HT-29 (cell line): ENCODE data around the gene DUSP7. TPM values are rescaled to one million over a fixed set of nuclear protein-coding genes. Genes with fewer than 3 reads are reported as not detected.

Experiments
- DNase-seq: peaks from one replicate; pipeline ENCODE4 v3.0.0-alpha.2; 2015; ENCODE audit warnings: low spot score
- total RNA-seq: library from RNA; depleted of rRNA; stranded (reverse); fragments of >200 nt; shearing (Covaris generic); gene quantifications from 2 replicates; pipeline ENCODE4 v1.2.3, GENCODE V29; 2014

Gene DUSP7
- total RNA-seq, 1 experiment from 2014 or later = 18.5 TPM

DNA sequence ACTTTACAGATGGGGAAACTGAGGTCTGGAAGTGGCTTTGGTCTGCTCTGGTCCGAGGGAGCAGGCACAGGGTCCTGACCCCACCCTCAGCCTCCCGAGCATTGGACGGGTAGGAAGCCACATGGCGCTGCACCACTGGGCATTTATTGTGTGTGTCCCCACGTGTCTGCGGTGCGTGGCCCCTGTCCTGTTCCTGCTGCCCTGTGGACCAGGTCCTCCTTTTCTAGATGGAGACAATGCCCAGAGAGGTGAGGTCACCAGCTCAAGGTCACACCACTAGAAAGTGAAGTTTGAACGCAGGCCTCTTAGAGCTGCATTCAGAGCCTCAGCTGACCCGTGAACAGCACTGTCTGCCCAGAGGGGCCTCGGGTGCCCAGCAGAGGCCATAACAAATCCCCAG is 26.8 kb downstream of the DUSP7 start:
- DNase-seq = no peak

DNA sequence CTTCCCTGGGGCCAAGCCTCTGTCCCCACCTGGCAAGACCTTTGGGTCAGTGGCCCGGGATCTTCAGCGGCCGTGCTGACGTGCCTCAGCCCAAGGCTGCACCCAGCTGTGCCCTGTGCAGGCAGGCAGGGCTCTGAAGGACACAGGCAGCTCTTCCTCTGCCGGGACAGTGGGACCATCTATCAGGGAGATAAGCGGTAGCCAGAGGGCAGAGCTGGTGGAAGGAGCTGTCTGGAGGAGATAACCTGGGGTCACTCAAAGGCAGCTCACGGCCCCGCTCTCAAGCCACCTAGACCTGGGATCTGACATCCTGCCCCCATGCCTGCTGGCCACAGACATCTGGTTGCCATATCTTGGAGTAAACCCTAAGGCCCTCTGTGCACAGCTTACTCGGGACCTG is 27.3 kb downstream of the DUSP7 start:
- no peak for DNase-seq

DNA sequence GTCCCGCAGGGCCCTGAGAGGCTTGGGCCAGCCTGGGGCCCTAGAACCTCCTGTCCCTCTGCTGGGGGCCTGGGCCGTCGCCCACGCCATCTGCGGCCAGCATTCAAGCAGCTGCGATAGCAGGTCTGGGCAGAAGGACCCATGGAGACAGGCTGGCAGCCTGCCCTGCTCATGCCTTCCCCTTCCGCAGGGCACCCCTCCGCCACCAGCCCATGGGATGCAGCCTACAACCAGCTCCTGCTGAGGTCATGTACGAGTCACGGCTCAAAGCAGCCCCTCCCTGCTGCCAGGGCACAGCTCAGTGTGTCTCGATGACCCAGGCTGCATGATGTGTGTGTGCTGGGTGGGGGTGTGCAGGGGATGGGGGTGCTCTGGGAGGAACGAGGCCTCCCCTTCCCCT is 27.8 kb downstream of the DUSP7 start:
- no peak for DNase-seq

DNA sequence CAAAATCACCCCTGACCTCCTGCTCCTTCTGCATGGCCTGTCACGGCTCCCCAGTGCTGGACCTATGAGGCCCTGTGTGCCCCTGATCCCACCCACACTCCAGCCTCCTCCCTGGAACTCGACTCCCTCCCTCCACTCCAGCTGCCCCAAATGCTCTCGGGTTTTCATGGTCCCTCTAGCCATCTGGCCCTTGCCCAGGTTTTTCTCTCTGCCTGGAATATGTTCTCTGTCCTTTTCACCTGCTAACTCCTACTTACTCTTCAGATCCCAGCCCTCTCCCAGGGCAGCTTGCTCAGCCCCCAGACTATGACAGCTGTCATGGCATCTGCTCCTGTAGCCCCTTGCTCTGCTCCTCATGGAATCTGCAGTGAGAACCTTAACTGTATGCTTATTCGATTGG is 30.3 kb downstream of the DUSP7 start:
- no peak for DNase-seq

DNA sequence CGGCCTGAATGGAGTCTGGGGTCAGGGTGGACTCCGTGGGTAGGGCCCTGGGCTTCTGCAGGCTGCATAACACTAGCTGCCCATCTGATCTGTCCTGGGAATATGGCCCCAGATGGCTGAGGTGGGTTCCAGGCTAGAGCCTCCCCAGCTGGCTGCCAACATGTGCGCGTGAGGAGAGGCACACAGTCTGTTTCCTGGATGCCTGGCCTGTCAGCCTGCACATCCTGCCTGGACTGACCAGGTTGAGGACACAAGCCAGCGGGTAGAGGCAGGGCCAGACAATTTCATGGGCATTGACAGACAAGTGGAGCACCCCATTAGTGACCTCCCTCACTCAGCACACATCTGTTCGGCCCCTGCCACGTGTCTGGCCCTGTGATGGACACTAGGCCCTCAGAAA is 30.9 kb downstream of the DUSP7 start:
- no peak for DNase-seq

DNA sequence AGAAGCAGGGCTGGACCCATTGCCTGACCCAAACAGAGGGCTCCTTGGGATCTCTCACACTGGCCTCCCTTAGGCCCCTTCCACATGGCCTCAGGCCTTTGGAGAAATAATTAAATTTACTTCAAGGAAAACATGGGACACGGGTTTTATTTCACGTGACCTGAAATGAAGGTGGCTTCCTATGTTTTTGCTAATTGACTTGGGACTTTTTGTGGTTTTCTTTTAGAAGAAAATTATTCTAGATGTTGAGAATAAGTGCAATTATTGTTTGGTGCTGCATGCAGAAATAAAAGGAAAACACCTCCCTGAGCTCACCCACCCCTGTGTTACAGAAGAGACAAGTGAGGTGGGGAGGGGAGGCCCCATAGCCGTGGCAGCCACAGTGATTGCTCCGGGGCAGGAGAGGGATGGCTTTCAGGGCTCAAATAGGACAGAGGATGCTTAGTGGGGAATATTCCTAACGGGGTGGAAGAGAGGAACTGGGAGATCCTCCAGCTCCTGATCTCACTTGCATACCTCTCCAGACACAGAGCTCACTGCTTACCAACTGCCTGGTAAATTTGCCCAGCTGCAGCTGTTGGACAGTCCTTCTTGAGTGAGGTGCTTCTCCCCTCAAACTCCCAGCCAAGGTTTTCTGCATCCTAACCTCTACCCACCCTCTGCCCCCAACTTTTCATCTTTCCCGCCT is 31.5 kb downstream of the DUSP7 start:
- no peak for DNase-seq

DNA sequence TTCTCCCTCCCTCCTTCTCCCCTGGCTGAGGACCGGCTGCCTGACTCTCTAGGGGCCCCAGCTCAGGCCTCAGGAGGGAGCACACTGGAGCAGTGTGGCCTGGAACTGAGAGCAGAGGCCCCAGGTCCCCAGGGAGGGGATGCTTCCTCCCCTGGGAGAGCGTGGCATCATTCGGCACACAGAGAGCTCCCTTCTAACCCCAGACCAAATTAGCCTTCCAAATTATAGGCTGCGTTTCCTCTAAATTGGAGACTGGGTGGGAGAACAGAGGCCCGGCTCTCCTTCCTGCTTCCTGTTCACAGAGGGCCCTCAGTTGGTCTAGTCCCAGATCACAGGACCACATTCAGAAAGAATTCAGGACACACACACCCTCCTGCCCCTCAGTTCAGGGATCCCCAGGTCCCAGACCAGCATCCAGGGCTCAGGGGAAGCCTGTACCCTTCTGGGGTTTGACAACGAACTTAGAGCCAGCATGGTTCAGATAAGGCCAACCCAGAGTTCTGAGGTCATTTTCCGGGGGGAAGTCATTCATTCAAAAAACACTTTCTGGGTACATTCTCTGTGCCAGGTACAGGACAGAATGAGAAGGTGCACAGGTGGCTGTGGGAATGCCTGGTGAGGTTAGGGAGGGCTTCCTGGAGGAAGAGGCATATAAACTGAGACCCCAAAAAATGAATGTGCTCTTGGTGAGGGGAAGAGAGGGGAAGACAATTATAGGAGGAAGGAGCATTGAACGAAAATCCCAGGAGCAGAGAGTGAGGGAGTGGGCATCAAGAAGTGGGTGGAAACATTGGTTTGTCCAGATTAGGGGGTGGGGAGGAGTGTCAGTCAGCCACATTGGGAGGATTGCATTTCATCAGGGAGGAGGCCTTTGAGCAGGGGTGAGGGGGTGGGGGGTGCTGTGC is 32.3 kb downstream of the DUSP7 start:
- no peak for DNase-seq

DNA sequence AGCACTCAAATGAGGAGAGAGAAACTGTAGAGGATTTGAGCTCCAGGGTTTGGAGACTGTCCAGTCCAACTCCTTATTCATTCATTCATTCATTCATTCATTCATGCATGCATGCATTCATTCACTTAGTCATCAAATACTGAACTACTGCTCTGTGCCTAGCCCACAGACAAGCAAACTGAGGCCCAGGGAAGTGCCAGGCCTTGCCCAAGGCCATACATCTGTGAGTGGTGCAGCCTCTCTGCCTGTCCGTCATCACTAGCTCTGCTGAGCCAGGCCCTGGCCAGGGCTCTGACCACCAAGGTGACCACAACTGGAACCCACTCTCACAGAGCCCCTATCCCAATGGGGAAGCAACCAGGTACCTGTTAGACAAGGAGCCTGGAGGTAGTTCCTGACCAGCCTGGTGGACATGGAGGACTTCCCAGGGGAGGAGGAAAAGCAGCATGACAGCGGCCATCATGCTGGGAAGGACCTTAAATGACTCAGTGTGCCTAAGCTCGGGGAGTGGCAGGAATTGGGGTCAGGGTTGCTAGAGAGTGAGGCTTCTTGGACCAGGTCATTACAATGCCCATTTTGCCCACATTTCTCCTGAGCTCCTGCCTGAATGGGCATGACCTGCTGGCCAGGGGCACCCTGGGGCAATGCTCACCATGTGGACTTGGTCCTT is 33.1 kb downstream of the DUSP7 start:
- no peak for DNase-seq

DNA sequence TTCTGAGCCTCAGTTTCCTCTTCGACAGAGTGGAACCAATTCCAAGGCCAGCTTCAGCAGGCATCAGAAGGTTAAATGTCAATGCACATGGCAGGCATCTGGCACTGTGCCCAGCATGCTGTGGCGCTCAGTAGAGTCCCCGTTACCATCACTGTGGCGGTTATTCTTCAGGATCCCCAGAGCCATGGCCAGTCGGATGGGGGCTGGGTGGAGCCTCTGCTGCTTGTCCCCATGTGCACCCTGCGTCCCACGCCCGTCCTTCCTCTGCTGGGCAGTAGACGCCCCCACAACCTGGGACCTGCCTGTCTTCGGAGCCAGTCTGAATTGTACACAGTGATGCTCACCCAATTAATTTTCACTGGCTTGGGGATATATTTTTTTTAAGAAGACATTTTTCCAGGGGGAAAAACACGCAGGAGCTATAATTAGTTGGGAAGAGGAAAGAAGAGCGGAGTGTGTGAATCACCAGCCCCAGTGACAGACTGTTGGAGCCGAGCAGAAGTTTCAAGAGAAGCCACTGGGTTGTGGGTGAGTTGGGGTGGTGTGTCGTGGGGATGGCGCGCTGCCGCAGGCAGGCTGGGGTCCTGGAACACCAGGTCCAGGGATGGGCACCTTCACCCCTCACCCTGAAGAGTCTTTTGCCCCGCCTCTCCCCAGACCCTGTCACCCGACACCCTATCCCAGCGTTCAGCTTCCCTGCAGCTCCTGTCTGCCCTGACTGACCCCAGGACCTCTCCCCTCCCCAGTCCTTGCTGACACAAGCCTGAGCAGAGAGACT is 33.9 kb downstream of the DUSP7 start:
- no peak for DNase-seq

DNA sequence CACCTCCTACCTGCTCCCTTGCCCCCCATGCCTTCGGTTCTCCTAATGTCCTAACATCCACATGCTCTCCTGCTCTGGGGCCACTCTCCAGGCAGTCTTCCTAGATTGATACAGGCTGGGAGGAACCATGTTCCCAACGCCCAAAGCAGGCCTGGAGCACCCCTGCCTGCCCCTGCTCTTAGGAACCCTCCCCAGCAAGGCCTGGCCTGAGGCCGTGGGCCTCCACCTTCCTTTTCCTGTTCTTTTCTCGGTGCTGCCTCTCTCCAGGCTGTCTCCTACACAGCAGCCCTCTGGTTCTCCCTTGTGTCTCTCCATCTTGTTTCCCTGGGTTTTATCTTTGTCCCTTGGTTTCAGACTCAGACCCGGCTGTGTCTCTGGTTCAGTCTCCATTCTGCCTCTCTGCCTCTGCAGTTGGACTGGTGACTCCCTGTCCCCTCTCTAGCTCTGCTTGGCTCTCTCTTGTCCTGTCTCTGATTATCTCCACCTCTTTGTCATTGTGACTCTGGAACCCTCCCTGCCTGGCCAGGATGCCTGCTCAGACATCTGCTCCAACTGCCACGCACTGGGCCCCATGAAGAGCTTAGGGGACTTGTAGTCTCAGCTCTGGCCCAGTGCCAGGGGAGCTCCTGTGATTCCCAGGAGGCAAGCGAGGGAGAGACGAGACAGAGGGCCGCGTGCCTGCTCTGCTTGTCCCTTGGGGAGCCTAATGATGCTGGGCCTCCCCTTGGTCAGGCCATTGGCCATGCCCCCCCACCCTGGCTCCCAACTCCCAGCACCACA is 34.7 kb downstream of the DUSP7 start:
- no peak for DNase-seq

DNA sequence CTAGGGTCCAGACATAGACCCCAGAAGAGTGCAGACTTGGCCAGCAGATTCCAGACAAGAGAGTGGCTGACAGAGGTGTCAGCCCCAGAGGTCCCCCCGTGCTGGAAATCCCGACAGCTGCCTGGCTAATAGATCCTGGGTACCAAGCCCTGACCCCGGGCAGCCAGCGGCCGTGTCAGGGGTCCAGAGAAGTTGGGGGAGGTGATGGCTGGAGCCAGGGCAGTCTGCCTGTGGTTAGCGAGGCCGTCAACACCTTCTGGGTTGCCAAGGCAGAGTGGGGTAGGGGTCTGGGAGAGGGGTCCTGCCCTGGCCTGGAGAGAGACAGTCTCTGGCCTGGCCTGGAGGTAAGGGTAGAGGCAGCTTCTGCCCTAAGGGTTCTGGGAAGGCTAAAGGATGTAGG is 35.6 kb downstream of the DUSP7 start:
- no peak for DNase-seq

DNA sequence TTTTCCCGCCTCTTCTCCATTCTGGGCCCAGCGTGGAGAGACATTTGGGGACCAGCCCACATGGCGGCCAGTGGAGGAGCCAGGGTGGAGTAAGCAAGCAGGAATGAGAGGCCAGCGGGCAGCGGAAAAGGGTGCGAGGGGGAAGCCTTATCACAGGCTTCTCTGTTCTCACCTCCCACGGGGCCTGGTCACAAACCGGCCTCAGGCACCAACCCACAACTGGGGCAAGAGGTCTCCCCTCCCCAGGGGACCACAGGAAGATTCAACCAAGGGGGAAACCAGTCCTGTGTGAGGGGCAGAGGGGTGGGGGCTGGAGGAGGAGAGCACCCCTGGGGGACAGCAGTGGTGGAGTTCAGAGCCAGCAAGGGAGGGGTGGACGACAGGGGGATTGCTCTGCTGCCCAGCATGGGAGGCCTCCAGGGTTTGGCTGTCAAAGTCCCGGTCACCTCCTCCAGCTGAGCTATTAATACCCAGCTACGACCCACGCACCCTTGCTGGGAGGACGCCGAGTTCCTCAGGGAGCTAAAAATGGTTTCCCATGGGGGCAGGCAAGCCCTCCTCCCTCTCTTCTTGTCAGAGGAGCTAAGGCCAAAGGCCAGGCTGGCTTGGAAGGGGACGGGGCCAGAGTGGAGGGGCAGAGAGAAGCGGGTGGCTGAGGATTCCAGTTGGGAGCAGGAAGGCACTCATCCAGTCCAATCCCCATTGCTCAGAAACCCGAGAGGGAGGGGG is 36.9 kb downstream of the DUSP7 start:
- DNase-seq = no peak

DNA sequence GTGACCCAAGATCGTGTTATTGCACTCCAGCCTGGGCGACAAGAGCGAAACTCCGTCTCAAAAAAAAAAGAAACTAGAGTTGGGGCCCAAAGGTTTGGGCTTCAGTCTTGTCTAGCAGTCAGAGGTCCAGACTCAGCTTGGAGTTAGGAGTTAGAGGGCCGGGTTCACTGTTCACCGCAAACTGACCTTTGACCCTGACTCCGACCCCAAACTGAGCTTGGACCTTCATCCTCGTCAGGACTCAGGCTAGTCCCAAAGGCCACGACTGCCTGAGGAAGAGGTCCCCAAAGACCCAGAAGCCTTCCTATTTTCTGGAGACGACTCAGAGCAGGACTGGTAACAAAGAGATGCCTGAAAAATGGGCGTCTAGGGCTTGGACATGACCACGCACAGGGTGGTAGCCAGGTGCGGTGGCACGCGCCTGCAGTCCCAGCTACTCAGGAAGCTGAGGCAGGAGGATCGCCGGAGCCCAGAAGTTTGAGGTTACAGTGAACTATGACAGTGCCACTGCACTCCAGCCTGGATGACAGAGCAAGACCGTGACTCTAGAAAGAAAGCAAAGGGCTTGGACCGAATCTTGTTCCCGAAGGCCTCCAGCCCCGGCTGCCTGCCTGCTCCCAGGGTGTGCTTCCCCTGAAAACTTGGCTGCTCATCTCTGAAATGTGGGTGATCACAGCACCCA is 37.9 kb downstream of the DUSP7 start:
- DNase-seq = no peak

DNA sequence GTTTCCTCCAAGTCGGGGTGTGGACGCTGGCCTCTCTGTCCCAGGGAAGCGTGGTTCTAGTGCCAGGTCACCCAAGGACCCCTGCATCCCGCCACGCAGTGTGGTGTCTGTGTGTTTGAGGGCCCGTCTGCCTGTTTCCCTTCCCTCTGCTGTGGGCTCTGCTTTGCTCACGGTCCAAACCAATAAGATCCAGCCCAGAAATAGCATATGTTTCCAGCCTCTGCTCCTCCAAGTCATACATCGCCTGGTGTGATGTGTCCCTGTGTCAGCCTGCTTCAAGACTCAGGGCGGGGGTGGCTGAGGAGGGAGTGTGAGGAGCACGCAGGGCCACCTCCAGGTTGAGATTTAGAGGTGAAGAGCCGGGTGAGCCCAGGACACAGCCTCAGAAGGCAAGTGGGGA is 38.8 kb downstream of the DUSP7 start:
- no peak for DNase-seq

DNA sequence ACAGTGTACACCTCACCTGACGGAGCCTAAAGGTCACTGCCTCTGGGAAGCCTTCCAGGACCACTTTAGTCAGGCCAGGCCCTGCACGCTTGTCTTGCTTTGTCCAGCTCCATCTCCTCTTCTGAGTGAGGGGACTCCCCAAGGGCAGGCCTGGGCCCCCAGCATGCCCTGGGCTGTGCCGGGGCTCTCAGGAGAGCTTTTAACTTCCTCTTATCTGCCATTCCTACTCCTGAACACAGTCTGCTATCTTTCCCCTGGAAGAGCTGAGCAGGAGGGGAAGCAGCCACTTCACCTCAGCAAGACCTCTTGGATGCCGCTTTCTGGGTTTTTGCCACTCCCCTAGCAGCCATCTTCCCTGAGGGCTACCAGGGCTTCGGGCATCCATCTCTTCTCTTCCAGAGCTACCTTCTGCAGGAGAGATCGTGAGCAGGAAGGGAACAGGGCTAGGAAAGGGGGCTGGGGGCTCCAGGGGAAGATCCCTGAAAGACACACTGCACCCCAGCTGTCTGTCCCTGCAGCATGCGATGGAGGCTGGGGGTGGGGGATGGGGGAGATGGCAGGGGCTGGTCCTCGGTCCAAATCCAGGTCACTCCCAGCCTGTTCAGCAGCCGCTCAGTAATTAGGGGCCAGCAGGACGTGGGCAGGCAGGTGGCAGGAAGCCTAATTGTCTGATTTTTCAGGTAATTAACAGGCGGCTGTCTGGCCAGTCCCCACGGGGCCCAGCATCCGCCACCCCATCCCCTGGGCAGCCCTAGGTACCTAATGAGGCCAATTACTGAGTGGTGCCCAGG is 40.7 kb downstream of the DUSP7 start:
- DNase-seq = no peak

DNA sequence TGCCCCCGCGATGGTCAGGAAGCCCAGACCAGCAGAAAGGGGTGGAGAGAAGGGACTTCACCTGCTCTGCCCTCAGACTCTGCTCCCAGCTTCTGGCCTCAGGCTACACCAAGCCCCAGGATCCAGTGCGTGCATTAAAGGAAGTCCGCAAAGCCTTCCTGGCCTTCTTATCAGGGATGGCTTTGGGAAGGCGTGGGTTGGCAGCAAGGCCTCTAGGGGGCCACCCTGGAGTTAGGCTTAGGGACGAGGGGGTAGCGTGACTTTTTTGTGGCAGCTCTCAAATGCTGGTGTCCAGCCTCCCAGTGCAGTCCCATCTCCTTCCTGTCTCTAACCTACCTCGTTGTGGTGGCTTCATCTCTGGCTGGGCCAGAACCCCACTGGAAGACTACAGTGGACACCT is 41.8 kb downstream of the DUSP7 start:
- DNase-seq = no peak

DNA sequence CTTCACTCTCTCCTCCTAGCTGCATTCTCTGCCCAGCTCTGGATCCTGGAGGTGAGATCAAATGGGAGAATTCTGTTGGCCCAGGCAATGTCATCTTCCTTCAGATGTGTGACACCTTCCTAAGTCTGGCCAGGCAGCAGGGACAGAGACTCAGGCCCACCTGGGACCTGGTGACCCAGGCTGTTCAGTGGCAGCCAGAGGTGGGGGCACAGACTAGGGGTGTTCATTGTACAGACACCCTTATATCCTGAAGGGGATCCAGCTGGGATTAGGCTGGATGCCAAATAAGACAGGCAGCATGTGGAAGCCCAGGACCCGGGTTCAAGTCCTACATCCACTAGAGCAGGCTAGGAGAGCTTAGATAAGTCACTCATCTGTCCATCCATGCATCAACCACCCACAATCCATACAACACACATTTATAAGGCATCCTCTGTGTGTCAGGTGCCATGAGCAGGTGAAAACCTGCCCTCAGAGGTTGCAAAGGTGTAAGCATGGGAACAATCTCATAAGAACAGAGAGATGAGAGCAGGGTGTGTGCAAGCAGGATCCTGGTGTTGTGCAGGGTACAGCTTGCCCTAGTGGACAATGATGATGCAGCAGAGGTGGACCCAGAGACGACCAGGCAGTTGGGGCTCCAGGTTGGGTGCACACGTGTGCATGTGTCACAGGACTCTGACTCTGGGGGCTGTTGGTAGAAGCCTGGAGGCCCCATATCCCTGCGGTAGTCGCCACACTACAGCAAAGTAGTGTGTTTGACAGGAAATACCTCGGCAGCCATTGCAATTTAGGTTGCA is 42.4 kb downstream of the DUSP7 start:
- DNase-seq = no peak

DNA sequence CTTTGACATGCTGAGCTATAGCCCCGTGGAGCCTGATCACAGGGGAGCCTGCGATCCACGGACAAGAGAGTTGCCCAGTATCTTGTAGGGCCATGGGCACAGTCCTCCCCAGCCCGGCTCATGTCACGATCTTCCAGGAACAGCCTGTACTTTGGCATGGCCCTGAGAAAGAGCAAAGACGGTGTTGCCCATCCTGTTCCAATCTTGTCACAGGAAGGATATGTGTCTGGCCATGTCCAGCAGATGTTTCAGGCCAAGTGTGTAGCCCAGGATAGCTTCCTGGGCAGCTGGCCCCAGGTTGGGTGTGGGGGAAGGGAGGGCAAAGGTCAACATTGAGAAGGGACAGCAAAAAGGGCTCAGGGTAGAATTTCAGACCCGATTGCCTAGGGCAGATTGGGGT is 43.7 kb downstream of the DUSP7 start:
- DNase-seq = no peak
